SHP77 (cell line): ENCODE data around the gene CBLL2.
"Not testable (repeated sequence)": the region's sequence is repeated elsewhere in the genome, so short reads cannot be mapped to it uniquely, and the experiment has no call there.

Experiments
- DNase-seq, 2 experiments: peaks; one replicate each; lab custom pipeline; 2025; lab: John Stamatoyannopoulos, UW

The CBLL2 gene, protein sequence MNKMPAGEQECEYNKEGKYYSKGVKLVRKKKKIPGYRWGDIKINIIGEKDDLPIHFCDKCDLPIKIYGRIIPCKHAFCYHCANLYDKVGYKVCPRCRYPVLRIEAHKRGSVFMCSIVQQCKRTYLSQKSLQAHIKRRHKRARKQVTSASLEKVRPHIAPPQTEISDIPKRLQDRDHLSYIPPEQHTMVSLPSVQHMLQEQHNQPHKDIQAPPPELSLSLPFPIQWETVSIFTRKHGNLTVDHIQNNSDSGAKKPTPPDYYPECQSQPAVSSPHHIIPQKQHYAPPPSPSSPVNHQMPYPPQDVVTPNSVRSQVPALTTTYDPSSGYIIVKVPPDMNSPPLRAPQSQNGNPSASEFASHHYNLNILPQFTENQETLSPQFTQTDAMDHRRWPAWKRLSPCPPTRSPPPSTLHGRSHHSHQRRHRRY

DNA sequence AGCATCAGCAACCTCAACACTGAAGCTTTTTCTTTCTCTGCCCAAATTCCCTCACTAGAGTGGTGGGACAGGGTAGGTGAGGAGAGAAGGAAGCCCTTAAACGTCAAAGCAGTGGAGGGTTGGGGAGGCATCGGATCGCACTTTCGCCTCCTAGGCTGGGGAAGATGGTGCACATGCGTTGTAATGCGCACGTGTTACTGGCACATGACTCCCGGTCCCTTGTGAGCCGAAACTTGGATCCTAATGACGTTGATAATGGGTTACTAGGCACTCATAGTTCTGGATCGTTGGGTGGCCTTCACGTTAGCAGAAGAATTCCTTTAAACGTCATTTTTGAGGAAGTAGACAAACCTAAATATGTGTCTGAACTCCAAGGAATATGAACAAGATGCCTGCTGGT lies at the start of gene CBLL2:
Gene CBLL2 (plus strand): TSS at position 301 of the 400 bp plus-strand sequence. CDS start 79 bp downstream, at position 380.
- no peak for DNase-seq

DNA sequence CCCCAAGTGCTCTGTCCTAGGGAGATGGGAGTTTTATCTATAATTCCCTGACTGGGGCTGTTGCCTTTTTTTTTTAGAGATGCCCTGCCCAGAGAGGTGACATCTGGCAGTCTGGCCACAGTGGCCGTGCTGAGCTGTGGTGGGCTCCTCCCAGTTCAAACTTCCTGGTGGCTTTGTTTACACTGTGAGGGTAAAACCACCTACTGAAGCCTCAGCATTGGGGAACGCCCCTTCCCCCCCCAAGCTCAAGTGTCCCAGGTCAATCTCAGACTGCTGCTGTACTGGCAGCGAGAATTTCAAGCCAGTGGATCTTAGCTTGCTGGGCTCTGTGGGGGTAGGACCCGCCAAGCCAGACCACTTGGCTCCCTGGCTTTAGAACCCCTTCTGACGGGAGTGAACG lies 38.3 kb upstream of the CBLL2 start:
- DNase-seq: no peak

DNA sequence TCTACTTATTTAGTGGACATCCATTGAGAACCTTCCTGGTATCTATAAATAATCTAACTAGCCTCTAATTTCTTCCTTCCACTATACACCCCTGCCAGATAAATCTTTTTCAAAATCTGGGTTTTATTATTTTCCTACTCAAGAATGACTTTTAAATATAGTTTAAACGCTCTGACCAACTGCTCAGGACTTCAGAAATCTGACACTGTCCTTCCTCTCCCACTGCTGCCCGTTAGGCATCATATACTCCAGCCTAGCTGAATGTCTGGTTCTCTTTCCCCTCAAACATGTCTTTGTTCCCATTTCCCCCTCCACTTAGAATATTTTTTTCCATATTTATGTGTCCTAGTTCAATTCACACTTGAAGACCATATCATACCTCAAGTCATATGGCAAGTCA lies 35.2 kb upstream of the CBLL2 start:
- DNase-seq: no peak

DNA sequence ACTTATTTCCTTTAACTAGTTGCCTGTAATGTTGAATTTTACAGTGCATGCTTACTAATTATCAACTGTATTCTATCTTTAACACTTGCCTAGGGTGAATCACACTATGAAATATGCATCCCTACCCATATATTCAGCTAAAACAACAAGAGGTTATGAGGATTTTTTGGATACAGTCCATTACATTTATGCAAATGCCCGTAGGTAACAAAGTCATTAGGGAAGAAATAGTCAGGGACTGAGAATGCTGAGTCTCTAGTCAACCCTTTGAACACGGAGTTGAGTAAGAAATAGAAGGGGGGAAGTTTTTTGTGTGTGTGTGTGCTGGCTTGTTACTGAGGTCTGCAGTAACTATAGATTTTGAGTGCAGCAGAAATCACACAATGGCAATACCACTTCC lies 26.1 kb upstream of the CBLL2 start:
- DNase-seq: no peak

DNA sequence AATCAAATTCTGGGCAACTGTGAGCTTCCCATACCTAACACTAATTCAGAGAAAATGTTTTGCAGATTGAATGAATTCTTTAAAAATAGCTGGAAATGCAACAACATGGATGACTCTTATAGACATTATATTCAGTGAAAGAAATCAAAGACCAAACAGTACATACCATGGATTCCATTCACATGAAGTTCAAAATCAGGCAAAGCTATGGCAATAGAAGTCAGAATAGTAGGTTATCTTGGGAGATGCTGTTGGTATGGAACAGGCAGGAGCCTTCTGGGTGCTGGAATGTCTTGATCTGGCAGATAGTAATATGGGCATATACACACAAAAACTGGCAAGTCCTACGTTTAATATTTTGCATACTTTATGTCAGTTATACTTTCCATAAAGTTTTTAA lies 25.5 kb upstream of the CBLL2 start:
- no peak for DNase-seq

DNA sequence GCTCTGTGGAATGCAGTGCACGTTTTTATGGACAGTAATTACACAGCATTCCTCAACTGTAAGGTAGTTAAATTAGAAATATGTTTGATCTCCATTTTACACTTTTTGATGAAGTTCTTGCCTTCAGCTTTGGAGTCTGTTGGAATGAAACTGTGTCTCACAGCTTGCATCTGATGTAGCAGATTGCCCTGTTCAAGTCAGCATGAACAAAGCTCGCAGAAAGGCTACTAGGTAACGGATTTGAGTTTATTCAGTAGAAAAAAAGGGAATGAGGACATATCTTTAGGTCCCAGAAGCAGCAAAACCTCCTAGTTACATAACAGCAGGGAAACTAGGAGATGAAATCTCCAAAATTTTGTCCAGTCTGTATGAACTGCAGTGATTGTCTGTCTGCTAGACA lies 24.3 kb upstream of the CBLL2 start:
- no peak for DNase-seq

DNA sequence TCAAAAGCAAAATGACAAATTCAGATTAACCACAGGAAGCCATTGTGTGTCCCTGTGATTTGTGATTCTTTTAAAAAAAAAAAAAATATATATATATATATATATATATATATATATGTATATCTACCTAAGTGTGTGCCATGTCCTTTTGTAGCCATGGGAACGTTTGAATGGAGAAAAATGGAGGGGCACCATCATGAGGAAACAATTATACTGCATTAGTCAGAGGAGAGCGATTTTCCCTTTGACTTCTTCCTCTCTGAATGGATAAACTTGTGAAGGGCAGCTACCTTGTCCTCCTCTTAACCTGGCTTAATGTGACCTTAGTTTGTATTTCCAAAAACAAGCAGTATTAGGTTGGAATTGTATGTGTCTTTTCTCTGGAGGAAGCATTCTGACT lies 23.3 kb upstream of the CBLL2 start:
- no peak for DNase-seq

DNA sequence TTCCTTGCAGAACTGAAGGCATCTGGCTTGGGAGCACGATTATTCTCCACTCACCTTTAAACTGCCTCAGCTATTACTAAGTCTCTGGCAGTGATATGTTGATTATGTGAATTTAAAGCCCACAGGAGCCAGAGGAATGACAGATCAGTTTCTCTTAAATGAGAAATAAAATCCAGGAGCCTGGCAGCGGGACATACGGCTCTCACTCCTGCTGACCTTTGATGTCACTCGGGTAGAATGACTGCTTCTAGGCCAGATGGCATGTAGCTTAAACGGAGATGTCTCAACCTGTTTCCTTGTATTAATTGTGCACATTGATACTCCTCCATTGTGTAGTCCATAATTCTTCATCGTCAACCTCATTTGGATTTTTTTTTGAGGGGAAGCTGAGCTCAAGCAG lies 4.0 kb upstream of the CBLL2 start:
- DNase-seq: no peak

DNA sequence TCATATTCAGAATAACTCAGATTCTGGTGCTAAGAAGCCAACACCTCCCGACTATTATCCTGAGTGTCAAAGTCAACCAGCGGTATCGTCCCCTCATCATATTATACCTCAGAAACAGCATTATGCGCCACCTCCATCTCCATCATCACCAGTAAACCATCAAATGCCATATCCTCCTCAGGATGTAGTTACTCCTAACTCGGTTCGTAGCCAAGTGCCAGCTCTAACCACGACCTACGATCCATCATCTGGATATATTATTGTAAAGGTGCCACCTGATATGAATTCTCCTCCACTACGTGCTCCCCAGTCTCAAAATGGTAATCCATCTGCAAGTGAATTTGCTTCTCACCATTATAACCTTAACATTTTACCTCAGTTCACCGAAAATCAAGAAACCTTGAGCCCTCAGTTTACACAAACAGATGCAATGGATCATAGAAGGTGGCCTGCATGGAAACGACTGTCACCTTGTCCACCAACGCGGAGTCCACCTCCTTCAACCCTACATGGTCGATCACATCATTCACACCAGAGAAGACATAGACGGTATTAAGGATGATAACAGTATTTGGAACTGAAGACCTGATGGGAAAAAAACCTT lies 1.1 kb downstream of the CBLL2 start:
- DNase-seq: no peak

DNA sequence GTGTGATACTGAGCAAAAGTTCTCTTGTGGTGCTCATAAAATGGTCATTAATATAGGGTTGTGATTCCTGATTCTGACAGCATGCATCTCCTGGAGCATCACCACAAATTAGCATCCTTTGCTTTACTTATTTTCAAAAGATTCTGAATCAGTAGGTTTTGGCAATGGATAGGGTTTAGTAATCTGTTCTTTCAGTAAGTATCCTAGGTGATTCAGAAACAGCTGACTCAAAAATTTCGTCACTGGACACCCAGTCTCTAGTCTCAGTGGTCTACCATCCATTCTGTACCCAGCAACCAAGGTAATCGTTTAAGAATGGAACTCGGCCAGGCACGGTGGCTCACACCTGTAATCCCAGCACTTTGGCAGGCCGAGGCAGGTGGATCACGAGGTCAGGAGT lies 4.1 kb downstream of the CBLL2 start:
- no peak for DNase-seq

DNA sequence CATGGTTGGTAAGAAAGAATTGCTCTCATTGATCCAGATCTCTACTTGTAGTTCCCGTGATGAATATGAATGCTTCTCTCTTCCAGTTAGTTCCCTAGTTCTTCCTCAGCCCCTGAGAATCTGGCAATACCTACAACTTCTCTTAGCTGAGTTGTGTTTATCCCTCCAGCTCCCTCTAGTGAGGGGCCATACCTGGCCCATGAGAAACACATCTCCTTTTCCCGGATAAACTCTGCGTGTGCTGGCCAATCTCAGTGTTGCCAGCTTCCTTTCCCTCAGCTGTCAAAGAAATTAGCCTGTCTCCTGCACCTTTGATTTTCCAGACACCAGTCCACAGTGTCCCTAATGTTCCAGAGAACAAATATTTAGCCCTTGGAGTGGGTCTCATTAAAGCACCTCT lies 5.7 kb downstream of the CBLL2 start:
- no peak for DNase-seq

DNA sequence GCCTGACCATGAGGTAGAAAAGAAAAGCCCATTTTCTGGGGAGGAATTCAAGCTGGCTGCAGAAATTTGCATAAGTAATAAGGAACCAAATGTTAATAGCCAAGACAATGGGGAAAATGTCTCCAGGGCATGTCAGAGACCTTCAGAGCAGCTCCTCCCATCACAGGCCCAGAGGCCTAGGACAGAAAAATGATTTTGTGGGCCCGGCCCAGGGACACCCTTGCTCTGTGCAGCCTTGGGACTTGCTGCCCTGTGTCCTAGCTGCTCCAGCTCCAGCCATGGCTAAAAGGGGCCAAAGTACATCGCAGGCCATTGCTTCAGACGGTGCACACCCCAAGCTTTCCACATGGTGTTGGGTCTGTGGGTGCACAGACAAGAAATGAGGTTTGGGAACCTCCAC lies 16.5 kb downstream of the CBLL2 start:
- DNase-seq: not testable (repeated sequence)

DNA sequence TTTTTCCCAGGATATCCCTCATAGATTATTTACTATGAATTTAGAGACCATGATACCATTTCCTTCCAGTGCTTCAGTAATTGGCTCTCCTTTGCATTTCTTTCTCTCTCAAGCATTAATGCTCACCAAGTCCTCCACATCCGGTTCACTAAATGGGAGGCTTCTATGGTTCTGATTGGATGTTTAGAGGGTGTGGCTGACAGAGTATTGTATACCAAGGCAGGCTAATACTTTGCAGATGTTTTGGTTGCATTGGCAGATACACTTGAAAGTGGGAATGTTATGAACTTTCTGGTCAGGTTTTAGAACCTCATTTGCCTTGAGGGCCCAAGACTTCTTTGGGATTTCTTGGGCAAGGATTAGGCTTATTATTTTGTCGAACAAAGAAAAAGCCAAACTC lies 24.2 kb downstream of the CBLL2 start:
- DNase-seq: no peak

DNA sequence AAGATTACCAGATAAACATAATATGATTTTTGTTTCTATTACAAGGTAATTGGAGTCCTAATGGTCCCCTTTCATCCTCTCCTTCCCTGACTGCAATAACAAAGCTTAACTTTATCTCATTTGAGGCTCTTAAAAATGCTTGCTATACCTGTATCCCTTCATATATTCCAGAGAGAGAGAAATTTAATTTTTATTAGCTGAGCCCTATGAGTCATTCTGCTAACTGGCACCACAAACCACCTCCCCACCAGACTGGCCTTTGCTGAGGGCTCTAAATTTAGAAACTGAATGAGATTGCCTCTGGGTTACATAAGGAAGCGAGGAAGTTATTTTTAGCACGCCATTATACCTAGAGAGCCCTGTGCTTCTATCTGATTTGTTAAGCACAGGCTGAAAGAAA lies 27.4 kb downstream of the CBLL2 start:
- DNase-seq: peak in 1 of 2 experiments; percentile 36

DNA sequence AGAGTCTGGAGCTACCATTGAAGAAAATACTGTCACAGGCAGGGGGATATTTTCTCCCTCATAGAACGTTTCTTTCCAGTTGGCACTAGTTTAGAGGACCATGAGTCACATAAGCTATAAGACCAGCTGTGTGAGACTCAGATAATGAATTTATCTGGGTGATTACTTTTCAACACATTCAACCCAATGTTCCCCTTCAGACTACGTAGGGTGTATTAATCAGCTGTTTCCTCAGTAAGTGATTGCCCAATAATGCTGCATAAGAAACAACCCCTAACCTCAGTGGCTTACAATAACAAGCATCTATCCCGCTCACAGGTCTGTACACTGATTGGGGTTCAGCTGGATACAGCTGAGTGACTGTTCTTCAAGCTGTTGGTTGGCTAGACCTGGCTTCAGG lies 38.1 kb downstream of the CBLL2 start:
- DNase-seq: no peak

DNA sequence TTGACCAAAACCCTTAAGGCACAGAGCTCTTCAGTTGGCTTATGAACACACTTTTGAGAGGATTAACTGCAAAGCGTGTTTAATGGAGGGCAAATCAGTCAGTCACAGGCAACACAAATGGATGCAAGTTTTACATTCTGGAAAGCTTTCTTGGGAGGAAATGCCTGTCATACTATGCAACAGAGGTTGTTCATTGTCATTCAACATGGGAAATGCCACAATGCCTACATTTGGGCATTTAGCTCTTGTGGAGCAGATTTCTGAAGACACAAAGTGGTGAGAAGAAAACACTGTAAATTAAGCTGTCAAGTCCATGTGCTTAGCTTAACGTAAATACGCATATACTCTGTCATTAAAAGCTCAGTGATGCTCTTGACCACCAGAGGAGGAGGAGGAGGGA lies 41.1 kb downstream of the CBLL2 start:
- no peak for DNase-seq

DNA sequence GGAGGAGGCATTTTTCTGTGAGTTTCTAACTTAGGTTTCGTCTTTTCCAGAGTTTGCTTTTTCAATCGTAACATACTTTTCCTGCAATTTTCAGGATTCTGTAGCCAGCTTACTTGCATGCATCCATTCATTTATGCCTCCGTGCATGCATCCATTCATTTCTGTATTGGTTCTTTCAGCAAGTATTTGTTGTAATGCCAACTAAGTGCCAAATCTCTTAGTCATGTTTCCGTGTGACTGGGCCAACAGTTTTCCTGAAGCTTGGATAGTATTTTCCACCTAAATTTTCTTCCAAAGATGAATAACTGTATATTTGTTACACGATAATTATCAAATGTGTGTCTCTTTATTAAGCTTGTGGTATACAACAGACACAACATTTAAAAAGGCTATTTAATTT lies 41.5 kb downstream of the CBLL2 start:
- DNase-seq: no peak

DNA sequence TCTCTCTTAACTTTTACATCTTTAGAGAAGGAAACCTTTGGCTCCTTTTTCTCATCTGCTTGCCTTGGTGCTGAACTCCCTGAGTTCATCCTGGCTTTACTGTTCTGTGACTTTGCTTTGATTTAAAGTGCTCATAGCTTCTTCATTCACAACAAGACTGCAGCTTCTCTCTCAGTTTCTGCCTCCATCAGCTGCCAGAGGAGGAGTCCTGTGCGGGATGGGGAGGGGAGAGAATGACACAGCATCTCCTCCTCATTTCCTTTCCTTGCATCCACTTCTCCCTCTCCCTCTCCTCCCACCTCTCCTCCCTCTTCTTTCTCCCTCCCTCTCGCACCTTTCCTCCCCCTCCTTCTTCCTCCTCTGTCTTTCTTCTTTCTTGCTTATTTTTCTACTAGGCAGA lies 42.0 kb downstream of the CBLL2 start:
- DNase-seq: no peak

DNA sequence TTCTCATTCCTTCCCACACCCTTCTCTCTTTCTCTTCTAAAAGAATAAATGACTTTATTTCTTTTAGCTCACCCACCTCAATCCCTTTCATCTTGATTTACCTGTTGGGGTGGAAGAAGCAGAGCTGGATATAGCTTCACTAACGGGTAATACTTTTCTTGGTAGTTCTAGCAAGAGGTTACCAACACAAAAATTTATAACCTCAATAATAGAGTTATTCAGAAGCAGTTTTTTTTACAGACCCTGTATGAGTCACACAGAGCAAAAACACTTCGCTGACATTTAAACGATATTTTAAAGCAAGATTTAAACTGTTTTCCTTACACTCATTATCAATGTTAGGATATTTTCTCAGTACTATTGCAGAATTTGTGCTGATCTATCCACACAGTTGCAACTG lies 42.4 kb downstream of the CBLL2 start:
- DNase-seq: no peak

DNA sequence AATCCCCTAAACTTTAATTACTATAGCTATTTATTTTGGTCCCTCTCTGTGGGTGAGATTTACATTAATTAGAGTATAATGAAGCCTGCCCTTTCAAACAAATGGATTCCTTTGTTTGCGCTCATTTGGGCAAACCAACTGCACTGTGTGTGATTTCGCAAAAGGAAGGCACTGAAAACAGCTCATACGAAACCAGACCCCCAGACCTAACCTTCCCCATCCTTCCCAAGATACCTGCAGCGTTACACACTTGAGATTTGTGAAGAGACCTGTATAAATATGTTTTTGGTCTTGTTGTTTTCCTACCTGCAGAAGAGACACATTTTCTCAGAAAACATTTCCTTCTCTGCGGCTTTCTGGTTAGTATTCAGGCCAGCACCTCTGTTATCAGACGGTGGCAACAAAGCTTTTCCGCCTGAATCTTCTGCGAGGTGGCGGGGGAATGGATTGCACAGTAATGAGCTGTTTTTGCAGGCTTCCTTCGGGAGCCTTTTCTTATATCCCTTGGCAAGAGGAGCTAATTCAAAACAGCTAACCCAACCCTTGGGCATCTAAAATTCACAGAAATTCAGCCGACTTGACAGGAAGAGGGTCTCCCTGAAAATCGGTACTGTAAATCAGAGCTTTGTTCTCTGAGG lies 47.6 kb downstream of the CBLL2 start:
- no peak for DNase-seq

DNA sequence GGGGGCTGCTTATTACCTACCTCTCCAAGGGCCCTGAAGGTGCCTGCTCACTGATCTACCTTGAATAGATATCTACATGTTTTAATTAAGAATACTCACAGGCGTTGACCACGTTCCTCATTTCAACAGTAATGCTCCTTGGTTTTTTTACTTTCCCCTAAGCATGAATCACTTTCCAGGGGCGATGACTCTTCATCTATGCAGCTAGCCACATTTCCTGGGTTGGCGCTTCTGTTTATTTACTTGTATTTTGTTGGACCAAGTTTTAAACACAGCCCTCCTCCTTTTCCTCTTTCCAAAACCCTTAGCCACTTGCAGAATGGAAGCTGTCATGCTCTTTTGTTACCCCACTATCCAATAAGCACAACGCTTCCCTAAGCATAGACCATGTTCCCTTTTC lies 50.8 kb downstream of the CBLL2 start:
- no peak for DNase-seq
